ENCODE measurements around the gene EIF1AY. TPM values are rescaled to one million over a fixed set of nuclear protein-coding genes. Genes with fewer than 3 reads are reported as not detected.
A peak's percentile ranks its signal among the peaks of the same experiment; 100 is the strongest.

The EIF1AY gene
- total and polyA plus RNA-seq, 12 donors: 25.4 to 113 (median 36.7) TPM; not detected in 7

- no peak overlapping the region for H3K4me3 ChIP-seq
- intact Hi-C loops (cut with DNase I): no loop called here
- no peak for DNase-seq
- H3K9me3 ChIP-seq (replicated peaks in 1 of 3): no peaks in the 10 kb centered on the region
- no peak for TF ChIP-seq POLR2A (IDR thresholded peaks at IDR 0.05)
- no peak for TF ChIP-seq CTCF (IDR thresholded peaks at IDR 0.05)
- WGBS, 4 donors: 8 to 9% methylated on average over 5 of the region's 5 CpGs; no CpG with 5 or more reads in 2 of the 4 donors
- no peaks in the 10 kb centered on the region for H3K4me1 ChIP-seq (replicated peaks in 1 of 2)
- no peaks in the 10 kb centered on the region for H3K36me3 ChIP-seq (replicated peaks in 1 of 2)
- H3K27ac ChIP-seq: peak overlapping the region in 2 of 5 donors; percentile 93 to 95
- no peaks in the 10 kb centered on the region for H3K27me3 ChIP-seq
Observed at GRCh38 chrY:20576506-20576905, 930 bp downstream of the EIF1AY start.

GRCh38 chrY:20578206-20578605 lies 2.6 kb downstream of the EIF1AY start:
- WGBS, 4 donors: 70 to 76% methylated on average over 3 of the region's 3 CpGs; no CpG with 5 or more reads in 2 of the 4 donors
- H3K9me3 ChIP-seq (replicated peaks in 1 of 3): no peaks in the 10 kb centered on the region
- TF ChIP-seq CTCF (IDR thresholded peaks at IDR 0.05): no peak
- no peaks in the 10 kb centered on the region for H3K36me3 ChIP-seq (replicated peaks in 1 of 2)
- intact Hi-C loops (cut with DNase I): no loop called here
- no peak overlapping the region for H3K4me3 ChIP-seq
- no peaks in the 10 kb centered on the region for H3K4me1 ChIP-seq (replicated peaks in 1 of 2)
- no peaks in the 10 kb centered on the region for H3K27me3 ChIP-seq
- no peak overlapping the region for H3K27ac ChIP-seq
- no peak for DNase-seq

GRCh38 chrY:20581687-20582086 lies 6.1 kb downstream of the EIF1AY start:
- Histone ChIP-seq H3K4me3 (no peak overlapping the region), H3K9me3 (replicated peaks in 1 of 3) (no peaks in the 10 kb centered on the region), H3K27me3 (no peaks in the 10 kb centered on the region), H3K4me1 (replicated peaks in 1 of 2) (no peaks in the 10 kb centered on the region), H3K36me3 (replicated peaks in 1 of 2) (no peaks in the 10 kb centered on the region), H3K27ac (no peak overlapping the region)
- intact Hi-C loops (cut with DNase I): no loop called here
- DNase-seq: no peak
- TF ChIP-seq CTCF (IDR thresholded peaks at IDR 0.05) (no peak), POLR2A (IDR thresholded peaks at IDR 0.05) (no peak)
- 87 to 89% methylated on average over 3 of the region's 3 CpGs; no CpG with 5 or more reads in 2 of the 4 donors for WGBS, 4 donors

GRCh38 chrY:20586161-20586560 lies 10.6 kb downstream of the EIF1AY start:
- H3K36me3 ChIP-seq (replicated peaks in 1 of 2): no peaks in the 10 kb centered on the region
- H3K27ac ChIP-seq: no peak overlapping the region
- DNase-seq: no peak
- H3K9me3 ChIP-seq (replicated peaks in 1 of 3): no peaks in the 10 kb centered on the region
- H3K4me1 ChIP-seq (replicated peaks in 1 of 2): no peaks in the 10 kb centered on the region
- WGBS, 4 donors: 92 to 95% methylated on average over 4 of the region's 4 CpGs; no CpG with 5 or more reads in 2 of the 4 donors
- intact Hi-C loops (cut with DNase I): no loop called here
- H3K4me3 ChIP-seq: no peak overlapping the region
- H3K27me3 ChIP-seq: no peaks in the 10 kb centered on the region
- TF ChIP-seq POLR2A (IDR thresholded peaks at IDR 0.05): no peak
- TF ChIP-seq CTCF (IDR thresholded peaks at IDR 0.05): no peak

Small RNAs within 50 kb of the gene (small RNA-seq; reads per million reads assigned to genes)
- 0 reads per million in 2 donors for gene KDM5DP1

Other genes with a start within 250 kb of the EIF1AY start
- not detected for gene RPS4Y2, start 180.3 kb downstream of the EIF1AY start, total RNA-seq
- not detected for gene RPS4Y2, start 180.3 kb downstream of the EIF1AY start, polyA plus RNA-seq

Measured in adrenal gland (tissue), 12 donors.